SK-N-SH (cell line): ENCODE data around the gene NOPCHAP1. TPM values are rescaled to one million over a fixed set of nuclear protein-coding genes. Genes with fewer than 3 reads are reported as not detected.

ENCODE experiments used
- CTCF ChIA-PET: fragments of 300-600, 350-600 bp; formaldehyde crosslinking; extraction: SDS; loops from one replicate; lab custom pipeline; 2021; lab: Yijun Ruan, JAX
- POLR2A ChIA-PET: fragments of 350-600 bp; sonication (Branson Sonifier 250); formaldehyde crosslinking; extraction: SDS; loops from one replicate; lab custom pipeline; 2020; ENCODE audit warnings: antibody characterized with exemption, inconsistent platforms; lab: Yijun Ruan, JAX
- DNase-seq: peaks from one replicate; pipeline ENCODE4 v3.0.0; 2012
- H2AFZ ChIP-seq: fragments of 200-600 bp; sonication (generic); 2 replicates; pipeline ENCODE4 v1.8.1; 2016; ENCODE audit warnings: antibody characterized with exemption, mild to moderate bottlenecking, low read depth
- H3F3A ChIP-seq: fragments of 200-600 bp; sonication (generic); replicated peaks from 2 replicates; pipeline ENCODE3; 2016; ENCODE audit warnings: antibody characterized with exemption, mild to moderate bottlenecking; ENCODE audit not compliant: insufficient read depth
- H3K27ac ChIP-seq, 2 experiments: fragments of 200-500 bp in 1 of 2; fragments of 200-600 bp in 1 of 2; sonication (Bioruptor generic) in 1 of 2; sonication (generic), shearing (Covaris generic) in 1 of 2; 2 replicates each; pipeline versions ENCODE4 v1.5.1 to v1.6.1; 2014 to 2016; ENCODE audit warnings: low read depth in 2 of 2, inconsistent platforms in 1 of 2, low read length in 1 of 2, mild to moderate bottlenecking in 1 of 2, mixed read lengths in 1 of 2
- H3K27me3 ChIP-seq: fragments of 200-600 bp; sonication (generic), shearing (Covaris generic); 2 replicates; pipeline ENCODE4 v1.6.1; 2016; ENCODE audit warnings: mixed run types; ENCODE audit not compliant: insufficient read depth
- H3K36me3 ChIP-seq, 2 experiments: fragments of 200-500 bp in 1 of 2; fragments of 200-600 bp in 1 of 2; sonication (Bioruptor generic) in 1 of 2; sonication (generic) in 1 of 2; replicated peaks in 1 of 2; 2 replicates each; pipeline versions ENCODE3 to v1.5.1; 2014 to 2016; ENCODE audit warnings: low read length in 1 of 2, mild to moderate bottlenecking in 1 of 2; ENCODE audit not compliant: insufficient read depth in 2 of 2, control insufficient read depth in 1 of 2
- H3K4me1 ChIP-seq, 2 experiments: fragments of 200-500 bp in 1 of 2; fragments of 200-600 bp in 1 of 2; sonication (Bioruptor generic) in 1 of 2; sonication (generic), shearing (Covaris generic) in 1 of 2; 2 replicates each; pipeline versions ENCODE4 v1.5.1 to v1.6.1; 2014 to 2016; ENCODE audit warnings: low read depth in 1 of 2, low read length in 1 of 2, mixed run types in 1 of 2; ENCODE audit not compliant: insufficient read depth in 2 of 2, control insufficient read depth in 1 of 2
- H3K4me2 ChIP-seq: fragments of 200-600 bp; sonication (generic), shearing (Covaris generic); 2 replicates; pipeline ENCODE4 v1.6.1; 2017; ENCODE audit warnings: mixed run types
- H3K4me3 ChIP-seq, 2 experiments: fragments of 200-500 bp in 1 of 2; fragments of 200-600 bp in 1 of 2; sonication (Bioruptor generic) in 1 of 2; sonication (generic), shearing (Covaris generic) in 1 of 2; 2 replicates each; pipeline versions ENCODE4 v1.5.1 to v1.8.1; 2014 to 2016; ENCODE audit warnings: low read depth in 2 of 2, inconsistent platforms in 1 of 2, low read length in 1 of 2, mild to moderate bottlenecking in 1 of 2, mixed read lengths in 1 of 2, moderate library complexity in 1 of 2
- H3K79me2 ChIP-seq: fragments of 200-600 bp; sonication (generic); 2 replicates; pipeline ENCODE4 v1.8.1; 2017; ENCODE audit warnings: mild to moderate bottlenecking; ENCODE audit not compliant: insufficient read depth
- H3K9ac ChIP-seq: fragments of 200-600 bp; sonication (generic); 2 replicates; pipeline ENCODE4 v1.6.1; 2017; ENCODE audit warnings: mixed run types
- H3K9me2 ChIP-seq: fragments of 200-600 bp; sonication (generic); 2 replicates; pipeline ENCODE4 v1.6.1; 2017; ENCODE audit warnings: mixed run types
- H3K9me3 ChIP-seq: fragments of 200-600 bp; sonication (generic); 2 replicates; pipeline ENCODE4 v1.6.1; 2017; ENCODE audit warnings: mixed run types, mild to moderate bottlenecking, moderate library complexity
- H4K20me1 ChIP-seq: fragments of 200-600 bp; sonication (generic); 2 replicates; pipeline ENCODE4 v1.6.1; 2017; ENCODE audit warnings: mild to moderate bottlenecking, mixed run types; ENCODE audit not compliant: insufficient read depth
- CHD2 ChIP-seq: fragments of 150-350 bp; IDR thresholded peaks from 2 replicates; pipeline ENCODE4 v1.6.1; 2018; ENCODE audit warnings: low read length; ENCODE audit not compliant: partially characterized antibody
- ELF1 ChIP-seq: IDR thresholded peaks from 2 replicates; pipeline ENCODE4 v1.4.0; 2012
- EP300 ChIP-seq, 2 experiments: IDR thresholded peaks; 2 replicates each; pipeline versions ENCODE4 v1.4.0 to v1.6.1; 2012; ENCODE audit warnings: borderline replicate concordance in 1 of 2, low read depth in 1 of 2, low read length in 1 of 2
- GABPA ChIP-seq: IDR thresholded peaks from 2 replicates; pipeline ENCODE4 v1.4.0; 2012; ENCODE audit warnings: low read depth, mild to moderate bottlenecking
- GATA2 ChIP-seq: sonication (generic); formaldehyde crosslinking; IDR thresholded peaks from 2 replicates; pipeline ENCODE4 v1.5.0; 2020; ENCODE audit warnings: mild to moderate bottlenecking, missing genetic modification reagents
- JUND ChIP-seq: IDR thresholded peaks from 2 replicates; pipeline ENCODE4 v1.4.0; 2012
- MAX ChIP-seq: IDR thresholded peaks from 2 replicates; pipeline ENCODE4 v1.4.0; 2012; ENCODE audit warnings: low read depth
- MXI1 ChIP-seq: IDR thresholded peaks from 2 replicates; pipeline ENCODE4 v1.6.1; 2012; ENCODE audit warnings: mild to moderate bottlenecking, low read depth, low read length, improper control_type of control experiment
- NFIC ChIP-seq: IDR thresholded peaks from 2 replicates; pipeline ENCODE4 v1.4.0; 2012; ENCODE audit warnings: borderline replicate concordance
- NRF1 ChIP-seq: IDR thresholded peaks from 2 replicates; pipeline ENCODE4 v1.6.1; 2012; ENCODE audit warnings: low read depth, mild to moderate bottlenecking, low read length
- PBX3 ChIP-seq: IDR thresholded peaks from 2 replicates; pipeline ENCODE4; 2012
- POLR2AphosphoS5 ChIP-seq: IDR thresholded peaks from 2 replicates; pipeline ENCODE4 v1.6.1; 2012; ENCODE audit warnings: low read depth, low read length
- RCOR1 ChIP-seq: fragments of 150-350 bp; IDR thresholded peaks from 2 replicates; pipeline ENCODE4 v1.6.1; 2017; ENCODE audit warnings: antibody characterized with exemption, low read length
- RFX5 ChIP-seq: IDR thresholded peaks from 2 replicates; pipeline ENCODE4 v1.6.1; 2012; ENCODE audit warnings: mild to moderate bottlenecking, improper control_type of control experiment, low read length
- RXRA ChIP-seq: IDR thresholded peaks from 2 replicates; pipeline ENCODE4 v1.4.0; 2012; ENCODE audit warnings: low read depth, mild to moderate bottlenecking, borderline replicate concordance
- SIN3A ChIP-seq: IDR thresholded peaks from 2 replicates; pipeline ENCODE4 v1.6.1; 2012; ENCODE audit warnings: low read depth, mild to moderate bottlenecking, low read length, moderate library complexity, borderline replicate concordance
- SMC3 ChIP-seq: IDR thresholded peaks from 2 replicates; pipeline ENCODE4 v1.6.1; 2012; ENCODE audit warnings: low read depth, low read length, improper control_type of control experiment
- TEAD4 ChIP-seq: IDR thresholded peaks from 2 replicates; pipeline ENCODE4 v1.4.0; 2012; ENCODE audit warnings: mild to moderate bottlenecking, borderline replicate concordance; ENCODE audit not compliant: insufficient read depth
- WGBS: methylation state at CpG from one replicate; pipeline ENCODE4 v1.1.6; 2017; ENCODE audit warnings: low lambda C conversion rate; 5-methylcytosine and 5-hydroxymethylcytosine counted together
- polyA plus RNA-seq, 3 experiments: library from polyadenylated mRNA; depleted of rRNA; stranded (reverse); fragments of >200 nt; gene quantifications; 2 replicates each; pipeline ENCODE4 v1.2.3, GENCODE V29; 2012

NOPCHAP1 gene
- polyA plus RNA-seq, 1 of the 3 experiments (the other 2 are of a cell fraction), result 17.3 TPM

- POLR2A ChIA-PET, result interaction anchor here (0.6 kb wide), 1 partner anchor 67 kb away, joined by 5 read pairs; no protein-coding TSS in a partner anchor
These were observed 12.9 kb upstream of the NOPCHAP1 start for GRCh38 chr12:104973250-104973649.

GRCh38 chr12:104974626-104975290 is 11.4 kb upstream of the NOPCHAP1 start:
- POLR2A ChIA-PET, result no interaction called here
- CTCF ChIA-PET, result no interaction called here
- Histone ChIP-seq H3K9me2 (no peaks in the 10 kb centered on the region), H2AFZ (no peak overlapping the region)
- no peak for TF ChIP-seq SMC3
- TF ChIP-seq ELF1, result no peak
- no peak for TF ChIP-seq JUND
- TF ChIP-seq RFX5, result no peak
- no peak for TF ChIP-seq NFIC
- TF ChIP-seq EP300 (IDR thresholded peaks at IDR 0.05; ENCODE audit: borderline replicate concordance in 1 of 2, low read depth in 1 of 2, low read length in 1 of 2), result no peak
- no peak for TF ChIP-seq MAX
- no peak for TF ChIP-seq MXI1
- no peak for TF ChIP-seq TEAD4
- TF ChIP-seq RXRA, result no peak
- no peak for TF ChIP-seq POLR2AphosphoS5
- TF ChIP-seq, all 33 proteins: peak for 0
- Histone ChIP-seq H3K9me3 (no peaks in the 10 kb centered on the region), H3K4me1 (no peaks in the 10 kb centered on the region), H3K27me3 (no peaks in the 10 kb centered on the region), H3K79me2 (no peaks in the 10 kb centered on the region), H4K20me1 (no peaks in the 10 kb centered on the region), H3K9ac (no peak overlapping the region), H3F3A (peaks cover 2% of the 10 kb centered on the region), H3K4me3 (no peak overlapping the region), H3K27ac (no peak overlapping the region), H3K4me2 (no peak overlapping the region), H3K36me3 (no peaks in the 10 kb centered on the region)
- 83% methylated on average over 7 of the region's 7 CpGs for WGBS
- no peak for DNase-seq

More at GRCh38 chr12:104973250-104973649, 12.9 kb upstream of the NOPCHAP1 start:
- CTCF ChIA-PET, result interaction anchor here (1.0 kb wide), 1 partner anchor 96 kb away, joined by 3 read pairs; no protein-coding TSS in a partner anchor
- TF ChIP-seq NRF1, result no peak
- no peak for TF ChIP-seq SIN3A
- TF ChIP-seq POLR2AphosphoS5, result no peak
- TF ChIP-seq GATA2, result no peak
- TF ChIP-seq MAX, result no peak
- no peak for TF ChIP-seq SMC3
- no peak for TF ChIP-seq PBX3
- TF ChIP-seq RCOR1, result no peak
- no peak for TF ChIP-seq MXI1
- no peak for TF ChIP-seq JUND
- no peak for TF ChIP-seq CHD2
- TF ChIP-seq GABPA, result no peak
- Histone ChIP-seq H4K20me1 (no peaks in the 10 kb centered on the region), H3K4me1 (no peaks in the 10 kb centered on the region), H3K4me2 (no peak overlapping the region), H3K9me3 (no peaks in the 10 kb centered on the region), H3K9me2 (no peaks in the 10 kb centered on the region), H3K79me2 (no peaks in the 10 kb centered on the region), H3K4me3 (no peak overlapping the region), H3K27ac (no peak overlapping the region), H2AFZ (no peak overlapping the region), H3K27me3 (no peaks in the 10 kb centered on the region), H3K36me3 (no peaks in the 10 kb centered on the region), H3K9ac (no peak overlapping the region), H3F3A (peaks cover 2% of the 10 kb centered on the region)
- DNase-seq, result no peak
- whole genome bisulfite sequencing, result 86% methylated on average over 5 of the region's 5 CpGs
